ENCODE measurements around the gene CNTNAP4. TPM values are rescaled to one million over a fixed set of nuclear protein-coding genes. Genes with fewer than 3 reads are reported as not detected.

CNTNAP4 gene
- total and polyA plus RNA-seq, 3 donors from 2014 or later, result 1.5 to 3.5 (median 2.2) TPM

- no peak for DNase-seq
- H3K4me1 ChIP-seq, result no peaks in the 10 kb centered on the region
- WGBS, 2 donors, result 66 to 70% methylated on average over 4 of the region's 4 CpGs
- no peak overlapping the region for H3K27ac ChIP-seq
- TF ChIP-seq, protein P1, sequence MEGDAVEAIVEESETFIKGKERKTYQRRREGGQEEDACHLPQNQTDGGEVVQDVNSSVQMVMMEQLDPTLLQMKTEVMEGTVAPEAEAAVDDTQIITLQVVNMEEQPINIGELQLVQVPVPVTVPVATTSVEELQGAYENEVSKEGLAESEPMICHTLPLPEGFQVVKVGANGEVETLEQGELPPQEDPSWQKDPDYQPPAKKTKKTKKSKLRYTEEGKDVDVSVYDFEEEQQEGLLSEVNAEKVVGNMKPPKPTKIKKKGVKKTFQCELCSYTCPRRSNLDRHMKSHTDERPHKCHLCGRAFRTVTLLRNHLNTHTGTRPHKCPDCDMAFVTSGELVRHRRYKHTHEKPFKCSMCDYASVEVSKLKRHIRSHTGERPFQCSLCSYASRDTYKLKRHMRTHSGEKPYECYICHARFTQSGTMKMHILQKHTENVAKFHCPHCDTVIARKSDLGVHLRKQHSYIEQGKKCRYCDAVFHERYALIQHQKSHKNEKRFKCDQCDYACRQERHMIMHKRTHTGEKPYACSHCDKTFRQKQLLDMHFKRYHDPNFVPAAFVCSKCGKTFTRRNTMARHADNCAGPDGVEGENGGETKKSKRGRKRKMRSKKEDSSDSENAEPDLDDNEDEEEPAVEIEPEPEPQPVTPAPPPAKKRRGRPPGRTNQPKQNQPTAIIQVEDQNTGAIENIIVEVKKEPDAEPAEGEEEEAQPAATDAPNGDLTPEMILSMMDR (IDR thresholded peaks at IDR 0.05), result no peak
- TF ChIP-seq POLR2A (IDR thresholded peaks at IDR 0.05), result no peak
- H3K27me3 ChIP-seq, result no peaks in the 10 kb centered on the region
- H3K9me3 ChIP-seq, result no peaks in the 10 kb centered on the region
- H3K4me3 ChIP-seq, result no peak overlapping the region
- H3K36me3 ChIP-seq (ENCODE audit: low read depth, missing control alignments), result no peaks in the 10 kb centered on the region
- intact Hi-C loops (cut with DNase I; ENCODE audit: low total_unique reads), result no loop called here
Measured at GRCh38 chr16:76478105-76478504, 200.9 kb downstream of the CNTNAP4 start.

- Histone ChIP-seq H3K4me1 (no peaks in the 10 kb centered on the region), H3K27ac (no peak overlapping the region), H3K36me3 (ENCODE audit: low read depth, missing control alignments) (no peaks in the 10 kb centered on the region), H3K9me3 (no peaks in the 10 kb centered on the region), H3K4me3 (no peak overlapping the region), H3K27me3 (no peaks in the 10 kb centered on the region)
- no peak for DNase-seq
- intact Hi-C loops (cut with DNase I; ENCODE audit: low total_unique reads), result no loop called here
- TF ChIP-seq, protein P1 (IDR thresholded peaks at IDR 0.05), result no peak
- WGBS, 2 donors, result 75 to 80% methylated on average over 8 of the region's 8 CpGs
Measured at GRCh38 chr16:76483307-76483909, 206.2 kb downstream of the CNTNAP4 start.

DNA sequence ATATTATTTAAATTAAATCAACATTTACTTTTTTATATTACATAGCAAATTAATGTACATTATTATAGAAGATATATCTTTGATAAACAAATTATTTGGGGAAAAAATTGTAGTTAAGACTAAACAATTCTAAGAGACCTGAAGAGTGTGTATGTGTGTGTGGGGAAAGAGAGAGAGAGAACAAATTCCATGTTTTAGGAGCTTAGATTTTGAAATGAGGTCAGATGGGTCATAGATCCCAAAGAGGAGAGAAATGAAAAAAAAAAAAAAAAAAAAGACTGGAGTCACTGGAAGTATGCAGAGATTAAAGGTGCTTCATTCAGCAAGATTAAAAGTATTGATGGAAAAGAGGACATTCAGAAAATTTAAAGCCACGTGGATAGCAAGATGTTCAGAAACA is 206.8 kb downstream of the CNTNAP4 start:
- Histone ChIP-seq H3K27me3 (no peaks in the 10 kb centered on the region), H3K9me3 (no peaks in the 10 kb centered on the region), H3K27ac (no peak overlapping the region), H3K4me1 (no peaks in the 10 kb centered on the region), H3K4me3 (no peak overlapping the region), H3K36me3 (ENCODE audit: low read depth, missing control alignments) (no peaks in the 10 kb centered on the region)
- intact Hi-C loops (cut with DNase I; ENCODE audit: low total_unique reads), result no loop called here
- 71 to 73% methylated on average over 1 of the region's 1 CpG for WGBS, 2 donors
- no peak for TF ChIP-seq POLR2A (IDR thresholded peaks at IDR 0.05)
- TF ChIP-seq, protein P1 (IDR thresholded peaks at IDR 0.05), result no peak
- DNase-seq, result no peak

DNA sequence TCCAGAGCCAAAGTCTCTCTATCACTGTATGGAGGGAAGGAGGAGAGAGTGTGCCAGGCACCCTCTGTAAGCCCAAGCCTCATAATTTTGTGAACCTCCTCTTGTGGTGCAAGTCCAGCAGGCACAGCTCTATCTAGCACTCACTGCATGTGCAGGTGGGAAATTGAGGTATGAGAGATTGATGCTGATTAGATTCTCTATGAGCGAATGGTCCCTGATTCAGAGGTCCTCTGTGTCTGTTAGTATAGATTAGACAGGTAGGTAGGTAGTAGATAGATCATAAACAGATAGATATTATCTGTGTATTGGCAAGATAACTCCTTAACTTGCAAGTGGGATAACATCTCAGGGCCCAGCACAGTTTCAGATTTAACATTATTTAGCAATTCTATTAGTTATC is 209.5 kb downstream of the CNTNAP4 start:
- DNase-seq, result no peak
- Histone ChIP-seq H3K4me1 (no peaks in the 10 kb centered on the region), H3K27me3 (no peaks in the 10 kb centered on the region), H3K27ac (no peak overlapping the region), H3K9me3 (no peaks in the 10 kb centered on the region), H3K36me3 (ENCODE audit: low read depth, missing control alignments) (no peaks in the 10 kb centered on the region), H3K4me3 (no peak overlapping the region)
- intact Hi-C loops (cut with DNase I; ENCODE audit: low total_unique reads), result no loop called here
- TF ChIP-seq, protein P1 (IDR thresholded peaks at IDR 0.05), result no peak
- TF ChIP-seq POLR2A (IDR thresholded peaks at IDR 0.05), result no peak
- WGBS, 2 donors, result 84 to 91% methylated on average over 1 of the region's 1 CpG

GRCh38 chr16:76487411-76488064 is 210.3 kb downstream of the CNTNAP4 start:
- Histone ChIP-seq H3K27ac (no peak overlapping the region), H3K4me3 (no peak overlapping the region), H3K36me3 (ENCODE audit: low read depth, missing control alignments) (no peaks in the 10 kb centered on the region), H3K27me3 (no peaks in the 10 kb centered on the region), H3K4me1 (no peaks in the 10 kb centered on the region), H3K9me3 (no peaks in the 10 kb centered on the region)
- DNase-seq, result no peak
- 81 to 84% methylated on average over 6 of the region's 6 CpGs for WGBS, 2 donors
- intact Hi-C loops (cut with DNase I; ENCODE audit: low total_unique reads), result no loop called here
- no peak for TF ChIP-seq POLR2A (IDR thresholded peaks at IDR 0.05)
- TF ChIP-seq, protein P1 (IDR thresholded peaks at IDR 0.05), result no peak
